NCI-H345 (cell line): ENCODE results near the gene GPHN.

Experiments
- DNase-seq: peaks from one replicate; lab custom pipeline; 2025; lab: John Stamatoyannopoulos, UW

The GPHN gene

DNA sequence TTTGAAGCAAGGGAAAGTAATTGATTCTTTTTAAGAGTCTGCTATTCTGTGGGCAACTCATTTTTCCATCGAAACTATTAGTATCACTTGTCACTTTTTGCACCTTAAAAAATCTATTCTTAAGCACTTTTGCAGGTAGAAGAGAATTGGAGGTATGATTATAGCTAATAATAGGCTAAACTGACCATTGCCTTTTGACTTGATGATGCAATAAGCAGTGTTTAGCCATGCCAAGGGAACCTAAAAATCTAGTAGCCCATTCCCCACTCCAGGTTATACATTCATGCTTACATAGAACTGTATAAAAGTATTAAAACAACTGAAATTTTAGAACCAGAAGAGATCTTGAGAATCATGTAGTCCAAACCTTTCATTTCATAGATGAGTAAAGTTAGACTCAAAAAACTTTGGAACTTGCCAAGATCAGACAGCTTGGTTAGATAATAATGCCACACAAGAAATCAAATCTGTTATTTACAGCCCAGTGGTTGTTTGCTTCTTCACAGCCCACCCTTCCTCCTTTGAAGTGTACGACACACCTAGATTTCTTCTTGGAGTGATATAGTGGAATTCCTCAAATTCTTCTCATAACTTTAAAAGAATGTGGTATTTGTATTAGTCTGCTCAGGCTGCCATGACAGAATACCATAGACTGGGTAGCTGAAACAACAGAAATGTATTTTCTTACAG lies 659.6 kb downstream of the GPHN start:
- DNase-seq: no peak

DNA sequence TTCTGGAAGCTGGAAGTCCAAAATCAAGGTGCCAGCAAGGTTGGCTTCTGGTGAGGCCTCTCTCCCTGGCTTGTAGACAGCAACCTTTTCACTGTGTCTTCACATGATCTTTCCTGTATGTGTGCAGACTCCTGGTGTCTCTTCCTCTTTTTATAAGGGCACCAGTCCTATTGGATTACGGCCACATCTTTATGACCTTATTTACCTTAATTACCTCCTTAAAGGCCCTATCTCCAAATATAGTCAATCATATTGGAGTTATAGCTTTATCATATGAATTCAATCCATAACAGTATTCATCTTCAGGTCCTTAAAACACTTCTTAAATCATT lies 660.1 kb downstream of the GPHN start:
- DNase-seq: no peak

DNA sequence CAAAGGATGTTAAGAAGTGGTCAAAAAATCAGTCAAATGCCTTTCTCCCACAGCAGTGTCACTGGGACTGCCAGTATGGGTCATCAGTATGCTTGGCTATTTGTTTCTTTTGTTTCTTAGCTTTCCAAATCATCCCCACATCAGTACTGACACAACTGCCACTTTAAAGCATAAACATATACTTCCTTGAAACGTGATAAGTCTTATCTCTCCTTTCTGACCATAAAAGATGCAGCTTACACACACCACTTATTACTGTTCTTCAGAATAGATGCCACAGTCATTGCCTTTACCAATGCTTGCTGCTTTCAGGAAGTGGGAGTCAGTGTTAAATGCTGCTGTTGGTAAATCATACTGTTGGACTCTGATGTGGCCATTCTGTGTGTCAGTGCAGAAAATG lies 662.7 kb downstream of the GPHN start:
- DNase-seq: no peak

DNA sequence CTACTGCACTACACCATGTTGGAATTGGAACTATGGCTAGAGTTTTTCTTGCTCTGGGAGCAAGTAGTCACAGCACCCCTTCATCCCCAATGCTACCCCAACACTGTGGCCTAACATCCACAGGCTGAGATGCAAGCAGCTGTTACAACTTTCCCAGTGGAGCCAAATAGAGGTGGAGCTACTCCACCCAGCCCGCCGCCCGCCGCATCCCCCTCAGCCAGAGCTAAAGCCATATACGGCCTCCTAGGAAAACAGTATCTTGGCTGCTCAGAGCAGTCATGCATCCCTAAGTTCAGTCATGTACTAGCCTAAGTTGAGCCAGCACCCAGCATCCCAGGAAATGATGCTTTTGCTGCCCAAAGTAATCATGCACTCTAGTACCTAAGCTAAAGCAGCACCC lies 664.1 kb downstream of the GPHN start:
- no peak for DNase-seq

DNA sequence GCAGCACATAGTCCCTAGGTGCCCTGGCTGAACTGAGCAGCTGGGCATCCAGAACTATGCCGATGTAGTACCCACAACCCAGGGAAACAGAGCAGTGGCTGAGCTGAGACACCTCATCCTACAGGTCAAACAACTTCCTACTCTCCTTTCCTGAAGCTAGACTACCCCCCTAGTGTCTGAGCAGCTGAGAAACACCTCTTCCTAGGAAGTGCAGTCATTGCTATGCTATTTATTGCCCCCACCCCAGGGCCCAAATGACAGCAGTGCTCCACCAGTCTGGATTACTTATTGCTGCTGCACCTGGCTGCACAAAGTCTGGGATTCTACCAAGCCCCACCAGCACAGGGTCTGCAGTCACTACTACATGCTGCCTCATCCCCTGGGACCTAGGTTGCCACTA lies 664.6 kb downstream of the GPHN start:
- DNase-seq: no peak

DNA sequence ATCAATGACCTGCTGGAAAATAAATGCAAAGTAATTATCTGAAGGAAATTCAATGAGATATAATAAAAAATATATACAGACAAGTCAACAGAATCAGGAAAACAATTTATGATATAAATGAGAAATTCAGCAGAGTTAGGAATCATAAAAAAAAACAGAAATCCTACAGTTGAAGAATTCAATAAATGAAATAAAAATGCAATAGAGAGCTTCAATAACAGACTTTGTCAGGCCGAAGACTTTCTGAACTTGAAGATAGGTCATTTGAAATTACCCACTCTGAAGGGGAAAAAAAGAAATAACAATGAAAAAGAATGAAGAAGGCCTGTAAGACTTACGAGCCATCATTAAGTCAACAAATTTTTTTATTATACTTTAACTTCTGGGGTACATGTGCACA lies 665.8 kb downstream of the GPHN start:
- DNase-seq: no peak

DNA sequence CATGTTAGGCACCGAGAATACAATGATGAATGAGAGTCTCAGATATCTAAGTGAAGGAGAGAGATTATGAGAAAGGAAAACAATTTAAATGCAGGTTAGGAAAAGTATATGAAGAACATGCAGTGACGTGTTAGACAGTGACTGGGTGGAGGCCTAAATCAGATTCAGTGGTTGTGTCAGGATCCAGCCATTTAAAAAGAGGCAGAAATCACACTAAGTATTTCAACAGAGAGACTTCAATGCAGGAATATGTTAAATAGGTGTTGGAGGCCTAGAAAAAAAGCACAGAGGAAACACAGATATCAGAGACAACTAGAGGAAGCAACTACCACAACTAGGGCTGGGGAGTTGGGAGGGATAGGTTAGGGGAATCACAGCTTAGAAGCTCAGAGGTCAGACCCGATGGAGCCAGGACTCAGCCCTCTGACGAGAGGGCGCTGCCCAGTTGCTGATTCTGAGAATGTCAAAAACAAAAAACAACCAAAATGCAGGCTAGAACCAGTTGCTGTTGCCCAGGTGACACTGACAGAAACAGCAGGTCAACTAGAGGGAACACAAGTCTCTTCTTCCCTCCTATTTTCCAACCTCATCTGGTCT lies 678.3 kb downstream of the GPHN start:
- DNase-seq: no peak

DNA sequence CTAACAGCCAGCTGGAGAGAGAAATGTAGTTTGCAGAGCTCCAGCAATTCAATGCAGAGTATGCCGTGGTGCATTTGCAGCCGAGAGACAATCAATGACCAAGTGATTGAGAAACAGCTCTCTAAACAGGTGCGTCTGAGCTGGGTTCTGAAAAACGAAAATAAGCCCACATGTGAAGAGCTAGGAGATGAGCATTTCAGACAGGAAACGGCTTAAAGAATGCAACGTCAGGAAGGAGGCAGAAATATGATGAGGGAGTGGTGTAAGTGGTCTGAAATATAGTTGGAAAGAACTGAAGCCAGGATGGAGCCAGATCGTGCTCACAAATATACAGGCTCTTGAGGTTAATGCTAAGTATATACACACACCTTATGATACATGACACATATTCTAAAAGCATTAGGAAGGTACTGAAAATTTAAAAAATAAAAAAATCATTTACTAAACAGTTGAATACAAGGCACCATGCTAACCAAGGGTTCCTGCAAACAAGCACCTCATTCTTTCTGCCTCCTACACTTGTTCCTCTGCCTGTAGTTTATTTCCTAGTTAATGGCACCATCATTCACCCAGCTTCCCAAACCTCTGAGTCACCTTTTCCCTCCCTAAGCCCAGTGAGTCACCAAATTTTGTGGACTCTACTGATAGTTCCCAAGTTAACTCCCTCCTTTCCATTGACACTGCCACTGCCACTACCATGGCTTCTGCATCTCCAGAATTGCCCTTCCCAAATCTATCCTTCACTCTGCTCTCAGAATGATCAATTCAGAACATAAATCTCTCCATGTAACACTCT lies 679.0 kb downstream of the GPHN start:
- no peak for DNase-seq

DNA sequence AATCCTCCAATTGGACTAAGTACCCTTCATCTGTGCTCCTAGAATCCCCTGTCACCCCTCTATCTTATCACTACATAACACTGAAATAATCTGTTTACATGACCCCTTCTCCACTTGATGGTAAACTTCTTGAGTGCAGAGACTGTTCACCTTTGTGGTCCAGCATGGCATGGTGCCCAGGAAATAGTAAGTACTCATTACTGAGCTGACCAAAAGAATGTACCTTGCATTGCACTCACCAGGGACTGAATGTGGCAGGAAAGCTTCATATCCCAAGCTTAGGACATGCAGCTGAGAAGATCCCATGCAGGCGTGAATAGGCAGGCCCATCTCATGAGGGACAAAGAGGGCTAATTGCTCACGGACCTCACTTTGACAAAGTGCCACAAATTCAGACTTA lies 679.9 kb downstream of the GPHN start:
- no peak for DNase-seq

DNA sequence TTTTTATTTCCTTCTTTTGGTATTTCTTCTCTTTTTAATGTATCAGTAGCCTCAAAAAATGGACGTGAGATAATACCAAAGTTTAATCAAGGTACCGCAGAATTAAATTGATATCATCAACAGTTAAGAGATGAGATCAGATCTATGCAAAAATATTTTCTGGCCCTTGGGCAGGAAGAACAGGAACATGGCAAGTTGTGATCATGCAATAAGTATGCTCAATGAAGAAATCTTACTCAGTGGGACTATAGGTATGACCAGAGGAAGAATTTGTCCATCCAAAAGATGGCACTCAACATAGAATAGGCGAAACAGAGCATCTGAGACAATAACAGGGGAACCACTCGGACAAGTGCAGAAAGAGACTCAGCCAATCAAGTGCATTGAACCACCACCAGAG lies 680.4 kb downstream of the GPHN start:
- no peak for DNase-seq

DNA sequence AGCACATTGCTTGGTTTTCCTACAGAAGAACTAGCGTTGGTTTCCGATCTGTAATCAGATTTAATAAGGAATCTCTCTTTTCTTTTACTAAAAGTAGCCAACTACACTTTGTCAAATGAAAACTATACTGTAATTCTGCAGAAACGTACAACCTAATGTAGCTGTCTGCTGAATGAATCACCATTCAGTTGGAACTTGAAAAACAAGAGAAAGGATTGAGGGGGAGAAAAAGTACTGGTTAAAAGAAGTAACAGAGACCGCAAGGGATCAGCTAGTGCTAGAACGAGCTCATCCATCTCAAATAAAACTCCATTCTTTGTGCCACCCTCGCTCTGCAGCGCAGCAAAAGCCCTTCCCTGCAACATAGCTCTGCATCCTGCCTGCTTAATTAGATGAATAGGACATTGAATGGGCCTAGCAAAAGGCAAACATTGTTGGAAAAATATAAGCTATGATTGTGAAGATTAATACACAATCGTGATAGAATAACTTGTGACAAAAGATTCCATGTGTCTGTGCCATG lies 683.9 kb downstream of the GPHN start:
- no peak for DNase-seq

DNA sequence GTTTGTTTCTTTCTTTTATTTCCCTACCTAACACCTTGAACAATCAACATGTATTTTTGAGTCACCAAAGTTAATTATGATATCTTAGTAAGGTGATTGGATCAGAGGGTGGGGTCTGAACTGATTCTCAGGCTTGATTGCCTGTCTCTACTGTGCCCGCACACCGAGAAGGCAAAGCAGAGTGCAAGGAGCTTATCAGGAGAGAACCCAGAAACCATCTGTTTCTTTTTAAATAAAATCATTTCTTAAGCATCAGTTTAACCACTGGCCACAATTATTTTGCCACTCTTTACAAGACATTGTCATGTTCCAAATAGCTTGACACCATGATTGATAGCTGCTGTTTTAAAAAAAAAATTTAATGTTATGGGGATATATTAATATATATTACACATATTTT lies 684.4 kb downstream of the GPHN start:
- no peak for DNase-seq

DNA sequence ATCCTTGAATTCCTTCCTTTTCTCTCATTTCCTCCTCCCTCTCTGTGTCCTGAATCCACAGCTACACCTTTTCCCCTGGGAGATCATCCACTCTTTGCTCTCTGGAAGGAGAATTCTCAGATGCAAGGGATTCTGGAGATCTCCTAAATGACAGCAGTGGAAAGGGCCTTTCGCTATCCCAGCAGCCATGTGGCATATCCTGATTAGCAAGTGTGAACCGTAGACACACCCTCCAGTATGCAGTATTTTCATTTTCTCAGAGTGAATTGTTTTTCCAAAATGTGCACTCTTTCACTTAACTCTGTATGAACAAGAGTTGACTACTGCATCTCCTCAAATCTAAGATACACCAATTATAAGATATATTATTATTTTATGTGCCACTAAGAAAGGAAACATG lies 687.3 kb downstream of the GPHN start:
- no peak for DNase-seq

DNA sequence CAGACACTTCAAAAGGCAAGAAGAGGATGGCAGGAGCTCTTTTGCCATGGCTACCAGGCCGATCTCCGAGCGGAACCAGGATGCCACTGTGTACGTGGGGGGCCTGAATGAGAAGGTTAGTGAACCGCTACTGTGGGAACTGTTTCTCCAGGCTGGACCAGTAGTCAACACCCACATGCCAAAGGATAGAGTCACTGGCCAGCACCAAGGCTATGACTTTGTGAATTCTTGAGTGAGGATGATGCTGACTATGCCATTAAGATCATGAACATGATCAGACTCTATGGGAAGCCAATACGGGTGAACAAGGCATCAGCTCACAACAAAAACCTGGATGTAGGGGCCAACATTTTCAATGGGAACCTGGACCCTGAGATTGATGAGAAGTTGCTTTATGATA lies 691.1 kb downstream of the GPHN start:
- DNase-seq: no peak

DNA sequence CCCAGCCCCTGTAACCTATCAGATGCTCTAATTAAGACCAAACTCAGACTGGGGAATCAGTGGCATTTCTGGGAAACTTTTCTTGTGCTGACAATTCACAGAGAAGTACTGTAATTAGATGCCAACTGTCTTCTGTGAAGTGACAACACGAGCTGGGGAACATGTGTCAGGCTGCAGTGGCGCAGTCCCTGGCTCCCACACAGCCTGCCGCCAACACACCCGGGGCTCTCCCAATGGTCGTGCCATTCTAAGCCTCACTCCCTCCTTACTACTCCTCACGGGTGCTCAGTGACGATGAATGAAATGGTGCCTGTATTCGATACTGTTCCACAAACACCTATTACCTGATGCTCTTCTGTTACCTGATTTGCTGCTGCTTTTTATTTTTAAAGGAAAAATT lies 699.9 kb downstream of the GPHN start:
- no peak for DNase-seq

DNA sequence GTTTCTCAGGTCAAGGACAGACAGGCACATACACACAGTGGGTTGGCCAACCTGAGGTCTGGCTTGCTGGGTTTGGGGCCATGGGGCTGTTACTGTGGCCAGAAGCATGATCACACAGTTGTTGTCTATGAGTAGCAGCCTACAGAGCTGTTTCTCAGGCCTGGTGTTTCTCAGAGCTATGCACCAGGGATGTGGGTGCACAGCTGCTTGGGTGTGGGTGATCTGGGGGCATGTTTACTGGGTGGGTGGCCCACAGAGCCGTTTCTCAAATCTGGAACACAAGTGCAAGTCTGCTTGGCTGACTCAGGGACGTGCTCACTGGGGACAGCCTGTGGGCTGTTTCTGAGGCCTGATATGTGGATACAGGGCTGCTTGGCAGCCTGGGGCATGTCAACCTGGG lies 710.2 kb downstream of the GPHN start:
- DNase-seq: no peak

DNA sequence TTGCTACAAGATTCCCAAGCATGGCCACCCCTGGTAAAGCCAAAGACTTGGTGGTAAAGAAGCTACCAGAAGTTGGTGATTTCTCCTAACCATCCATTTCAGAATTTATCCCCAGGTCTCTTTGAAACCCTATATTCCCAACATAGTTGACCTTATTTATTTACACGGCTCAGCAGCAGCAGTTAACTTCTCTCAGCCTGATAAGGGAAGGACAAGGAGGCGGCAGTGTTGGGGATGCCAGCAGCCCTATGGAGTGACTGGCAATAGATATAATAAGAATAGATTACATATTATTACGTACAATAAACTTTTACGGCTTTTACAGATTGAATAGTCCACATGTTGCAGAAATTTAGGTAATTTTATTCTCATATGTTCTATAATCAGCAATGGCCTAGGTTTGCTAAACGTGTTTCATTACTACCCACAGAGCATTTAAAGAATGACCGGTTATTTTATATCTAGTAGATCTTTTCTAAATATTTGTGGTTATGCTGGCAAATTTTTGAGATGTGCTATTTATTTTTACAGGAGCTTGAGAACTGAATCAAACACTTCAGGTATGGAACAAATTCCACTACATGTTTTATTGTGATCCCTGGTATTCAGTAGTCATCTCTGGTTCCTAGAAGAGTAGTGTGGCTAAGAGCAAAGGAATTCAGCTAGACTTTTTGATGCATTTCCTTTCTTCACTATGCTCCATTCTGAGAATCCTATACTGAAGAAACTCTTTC lies 713.5 kb downstream of the GPHN start:
- DNase-seq: no peak

DNA sequence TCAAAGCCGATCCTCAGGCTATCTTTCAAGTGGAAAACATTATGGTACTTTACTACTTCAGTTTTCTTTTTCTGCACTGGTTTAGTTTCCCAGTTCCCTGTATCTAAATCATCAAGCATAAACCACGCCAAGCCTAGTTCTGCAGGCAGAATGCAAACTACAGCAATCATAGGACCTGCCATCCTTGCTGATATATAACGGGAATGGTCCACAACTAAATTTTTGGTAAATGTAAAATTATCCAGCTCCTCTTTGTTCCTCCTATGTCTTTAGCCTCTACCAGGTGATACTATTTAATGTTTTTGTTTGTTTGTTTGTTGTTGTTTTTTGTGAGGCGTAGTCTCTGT lies 714.0 kb downstream of the GPHN start:
- no peak for DNase-seq

DNA sequence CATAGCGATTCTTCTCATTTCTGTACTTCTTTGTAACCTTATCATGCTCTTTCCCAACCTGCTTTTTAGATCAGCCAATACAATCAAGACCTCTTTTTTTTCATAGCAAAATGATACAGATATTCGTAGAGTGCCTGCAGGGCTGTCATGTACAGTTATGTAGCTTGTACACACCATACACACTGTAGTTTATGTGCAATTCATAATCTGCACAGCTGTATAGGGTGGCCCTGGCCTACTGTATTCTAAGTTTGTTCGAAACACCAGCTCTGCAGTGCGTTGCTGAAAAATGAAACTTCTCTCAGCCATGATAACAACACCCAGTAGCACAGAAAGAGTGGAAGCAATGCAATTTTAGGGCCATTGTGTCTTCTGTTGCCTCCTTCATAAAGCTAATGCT lies 717.6 kb downstream of the GPHN start:
- DNase-seq: no peak

DNA sequence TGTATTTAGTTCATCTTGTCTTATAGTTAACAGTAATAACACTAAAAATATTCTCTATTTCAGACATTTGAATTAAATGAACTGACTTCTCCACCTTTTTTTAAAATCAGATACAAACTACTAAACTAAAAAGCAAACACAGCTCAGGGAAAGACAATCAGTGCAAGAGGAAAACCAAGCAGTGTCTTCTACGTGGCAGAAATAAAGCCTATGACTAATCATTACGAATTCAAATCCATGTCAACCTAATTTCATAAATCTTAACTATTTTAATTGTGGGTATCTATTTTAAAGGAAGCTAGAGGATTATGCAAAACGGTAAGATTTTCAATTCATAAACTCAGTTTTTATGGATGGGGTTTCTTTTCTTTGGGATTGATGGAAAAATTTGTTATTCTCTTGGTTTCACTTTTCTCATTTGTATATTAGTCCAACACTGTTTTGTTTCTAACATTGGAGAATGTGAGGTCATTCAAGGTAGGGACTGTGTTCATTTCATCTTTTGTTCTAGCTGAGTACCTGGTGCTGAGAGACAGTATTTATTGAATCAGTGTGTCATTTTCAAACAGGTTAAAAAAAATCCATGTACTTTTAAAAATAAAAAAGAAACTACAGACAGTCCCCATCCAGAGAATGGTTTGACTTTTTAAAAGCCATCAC lies 720.5 kb downstream of the GPHN start:
- no peak for DNase-seq
